Fibroblast of lung (primary cell): ENCODE results near the gene F10.

Source experiments
- EZH2 ChIP-seq: IDR thresholded peaks from 2 replicates; pipeline ENCODE4 v1.5.1; 2012; ENCODE audit warnings: low read length, control low read depth, mild to moderate bottlenecking; ENCODE audit errors: missing control alignments
- TF ChIP-seq, protein P1 (sequence below), 2 donors: IDR thresholded peaks in 1 of 2; conservative IDR thresholded peaks in 1 of 2; 1 replicate in 1 of 2; 2 replicates in 1 of 2; pipeline ENCODE4 v1.5.1; 2011 to 2012; ENCODE audit warnings: low read length in 2 of 2, control low read depth in 1 of 2, inconsistent platforms in 1 of 2, low read depth in 1 of 2, mild to moderate bottlenecking in 1 of 2

DNA sequence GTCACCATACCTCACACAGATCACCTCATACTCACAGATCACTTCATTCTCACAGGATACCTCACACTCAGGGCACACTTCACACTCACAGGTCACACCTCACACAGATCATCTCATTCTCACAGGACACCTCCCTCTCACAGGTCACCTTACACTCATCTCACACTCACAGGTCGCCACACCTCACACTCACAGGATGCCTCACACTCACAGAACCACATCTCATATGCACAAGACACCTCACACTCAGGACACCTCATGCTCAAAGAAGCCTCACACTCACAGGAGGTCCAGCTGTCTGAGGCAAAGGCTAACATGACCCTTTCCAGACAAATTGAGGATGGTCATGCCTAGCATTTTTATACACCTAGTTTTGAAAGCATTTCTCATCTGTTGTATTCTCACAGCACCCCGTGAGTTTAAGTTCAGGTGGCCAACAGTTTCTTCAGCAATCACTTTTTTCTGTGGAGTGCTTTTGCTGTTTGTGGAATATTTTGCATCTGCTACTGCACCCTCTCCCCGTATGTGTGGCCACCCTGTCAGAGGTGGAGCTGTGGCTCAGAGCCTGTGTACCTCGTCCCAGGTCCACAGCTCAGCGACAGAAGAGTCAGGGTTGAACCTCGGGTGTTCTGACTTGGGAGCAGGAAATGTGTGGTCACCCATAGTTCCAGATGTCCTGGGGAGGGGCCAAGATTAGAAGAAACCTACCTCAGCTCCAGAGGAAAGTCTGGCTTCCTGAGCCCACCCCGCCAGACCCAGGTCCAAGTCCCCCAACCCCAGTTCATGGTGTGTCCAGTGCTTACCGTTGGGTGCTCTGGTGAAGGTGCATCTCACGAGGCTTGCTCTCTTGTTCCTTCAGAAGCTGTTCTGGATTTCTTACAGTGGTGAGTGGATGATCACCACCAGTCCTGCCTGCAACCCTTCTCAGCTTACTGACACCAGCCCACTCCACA is 9.4 kb upstream of the F10 start:
- TF ChIP-seq, protein P1, sequence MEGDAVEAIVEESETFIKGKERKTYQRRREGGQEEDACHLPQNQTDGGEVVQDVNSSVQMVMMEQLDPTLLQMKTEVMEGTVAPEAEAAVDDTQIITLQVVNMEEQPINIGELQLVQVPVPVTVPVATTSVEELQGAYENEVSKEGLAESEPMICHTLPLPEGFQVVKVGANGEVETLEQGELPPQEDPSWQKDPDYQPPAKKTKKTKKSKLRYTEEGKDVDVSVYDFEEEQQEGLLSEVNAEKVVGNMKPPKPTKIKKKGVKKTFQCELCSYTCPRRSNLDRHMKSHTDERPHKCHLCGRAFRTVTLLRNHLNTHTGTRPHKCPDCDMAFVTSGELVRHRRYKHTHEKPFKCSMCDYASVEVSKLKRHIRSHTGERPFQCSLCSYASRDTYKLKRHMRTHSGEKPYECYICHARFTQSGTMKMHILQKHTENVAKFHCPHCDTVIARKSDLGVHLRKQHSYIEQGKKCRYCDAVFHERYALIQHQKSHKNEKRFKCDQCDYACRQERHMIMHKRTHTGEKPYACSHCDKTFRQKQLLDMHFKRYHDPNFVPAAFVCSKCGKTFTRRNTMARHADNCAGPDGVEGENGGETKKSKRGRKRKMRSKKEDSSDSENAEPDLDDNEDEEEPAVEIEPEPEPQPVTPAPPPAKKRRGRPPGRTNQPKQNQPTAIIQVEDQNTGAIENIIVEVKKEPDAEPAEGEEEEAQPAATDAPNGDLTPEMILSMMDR (conservative IDR thresholded peaks at IDR 0.05 in 1 of 2, IDR thresholded peaks at IDR 0.05 in 1 of 2; ENCODE audit: low read depth in 1 of 2, low read length in 2 of 2) = no peak
- TF ChIP-seq EZH2 = no peak
